GM12873 (cell line): ENCODE results near the gene LACTB.

ENCODE experiments used
- CTCF ChIP-seq: IDR thresholded peaks from 2 replicates; pipeline ENCODE4 v1.5.1; 2012; ENCODE audit warnings: low read depth, mild to moderate bottlenecking, moderate library complexity, low read length, control low read depth; ENCODE audit not compliant: insufficient read depth; ENCODE audit errors: missing control alignments

Gene LACTB

GRCh38 chr15:63190769-63191649, 69.3 kb downstream of the LACTB start:
- no peak for TF ChIP-seq CTCF
